ENCODE results near the gene RCOR2.

- TF ChIP-seq CTCF (IDR thresholded peaks at IDR 0.05) (no peak), EZH2 (IDR thresholded peaks at IDR 0.05; ENCODE audit: borderline replicate concordance, insufficient read depth, low read depth, low read length, poor library complexity, severe bottlenecking) (no peak)
These were observed 16.5 kb upstream of the RCOR2 start for GRCh38 chr11:63933459-63933858.
